ENCODE measurements around the gene G3BP1. TPM values are rescaled to one million over a fixed set of nuclear protein-coding genes. Genes with fewer than 3 reads are reported as not detected.

The G3BP1 gene
- total RNA-seq, 2 donors from 2014 or later: 57.1 to 60.9 TPM

DNA sequence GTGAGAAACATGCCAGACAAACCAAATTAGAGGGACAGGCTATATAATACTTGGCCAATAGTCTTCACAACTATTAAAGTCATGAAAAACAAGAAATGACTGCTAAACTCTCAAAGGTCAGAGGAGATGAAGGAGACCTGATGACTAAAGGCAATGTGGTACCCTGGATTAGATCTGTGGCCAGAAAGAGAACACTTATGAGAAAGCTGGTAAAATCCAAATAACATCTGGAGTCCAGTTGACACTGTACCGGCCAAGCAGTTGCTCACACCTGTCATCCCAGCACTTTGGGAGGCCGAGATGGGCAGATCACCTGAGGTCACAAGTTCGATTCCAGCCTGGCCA, 37.7 kb upstream of the G3BP1 start:
- DNase-seq (ENCODE audit: low spot score): no peak
- Histone ChIP-seq H3K9me3 (peaks cover 0 to 11% of the 10 kb centered on the region in 2 donors), H3K36me3 (no peaks in the 10 kb centered on the region), H3K27ac (no peak overlapping the region), H3K27me3 (no peaks in the 10 kb centered on the region), H3K4me1 (peaks cover 0 to under 1% of the 10 kb centered on the region in 2 donors), H3K4me3 (no peak overlapping the region)
- no peak for TF ChIP-seq CTCF (IDR thresholded peaks at IDR 0.05)

DNA sequence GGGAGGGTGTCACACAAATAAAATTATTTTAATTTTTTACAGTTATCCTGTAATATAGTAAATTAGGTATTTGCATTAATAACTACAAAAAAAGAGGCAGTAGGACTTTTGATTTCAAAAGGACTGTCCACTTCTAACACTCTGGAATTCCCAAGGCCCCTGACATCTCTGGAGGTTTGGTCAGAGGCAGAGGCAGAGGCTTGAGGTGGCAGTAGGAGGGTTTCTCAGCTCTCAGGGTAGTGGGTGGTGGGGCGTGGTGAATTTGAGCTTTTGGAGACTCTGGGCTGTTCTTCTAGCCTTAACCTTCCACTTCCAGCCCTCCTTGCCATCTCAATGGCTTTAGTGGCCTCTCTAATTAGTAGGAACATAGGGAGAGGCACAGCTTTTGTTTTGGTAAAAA, 36.1 kb upstream of the G3BP1 start:
- Histone ChIP-seq H3K4me3 (no peak overlapping the region), H3K4me1 (peaks cover 0 to 17% of the 10 kb centered on the region in 2 donors), H3K9me3 (no peaks in the 10 kb centered on the region), H3K27ac (no peak overlapping the region), H3K27me3 (no peaks in the 10 kb centered on the region), H3K36me3 (no peaks in the 10 kb centered on the region)
- DNase-seq (ENCODE audit: low spot score): no peak
- no peak for TF ChIP-seq CTCF (IDR thresholded peaks at IDR 0.05)

GRCh38 chr5:151737431-151737830, 34.3 kb upstream of the G3BP1 start:
- H3K4me3 ChIP-seq: no peak overlapping the region
- no peak overlapping the region for H3K27ac ChIP-seq
- H3K36me3 ChIP-seq: no peaks in the 10 kb centered on the region
- no peak for TF ChIP-seq CTCF (IDR thresholded peaks at IDR 0.05)
- H3K4me1 ChIP-seq: peaks cover 0 to 28% of the 10 kb centered on the region in 2 donors
- DNase-seq (ENCODE audit: low spot score): no peak
- no peaks in the 10 kb centered on the region for H3K27me3 ChIP-seq
- H3K9me3 ChIP-seq: no peaks in the 10 kb centered on the region

- no peak for DNase-seq (ENCODE audit: low spot score)
- Histone ChIP-seq H3K4me1 (peaks cover 0 to 28% of the 10 kb centered on the region in 2 donors), H3K36me3 (no peaks in the 10 kb centered on the region), H3K27me3 (no peaks in the 10 kb centered on the region), H3K27ac (peak overlapping the region in 1 of 2 donors; percentile 13), H3K9me3 (no peaks in the 10 kb centered on the region), H3K4me3 (no peak overlapping the region)
- TF ChIP-seq CTCF (IDR thresholded peaks at IDR 0.05): no peak
These were observed 33.5 kb upstream of the G3BP1 start for GRCh38 chr5:151738125-151738848.

- no peaks in the 10 kb centered on the region for H3K36me3 ChIP-seq
- H3K9me3 ChIP-seq: no peaks in the 10 kb centered on the region
- no peak for TF ChIP-seq CTCF (IDR thresholded peaks at IDR 0.05)
- peaks cover 0 to 28% of the 10 kb centered on the region in 2 donors for H3K4me1 ChIP-seq
- no peak for DNase-seq (ENCODE audit: low spot score)
- peak overlapping the region; percentile 67 to 68 for H3K27ac ChIP-seq
- no peak overlapping the region for H3K4me3 ChIP-seq
- H3K27me3 ChIP-seq: no peaks in the 10 kb centered on the region
These were observed 32.4 kb upstream of the G3BP1 start for GRCh38 chr5:151739395-151739794.

GRCh38 chr5:151739939-151740335, 31.8 kb upstream of the G3BP1 start:
- H3K27me3 ChIP-seq: no peaks in the 10 kb centered on the region
- no peaks in the 10 kb centered on the region for H3K9me3 ChIP-seq
- peak overlapping the region; percentile 67 to 68 for H3K27ac ChIP-seq
- no peak for TF ChIP-seq CTCF (IDR thresholded peaks at IDR 0.05)
- no peaks in the 10 kb centered on the region for H3K36me3 ChIP-seq
- DNase-seq (ENCODE audit: low spot score): no peak
- peaks cover 0 to 30% of the 10 kb centered on the region in 2 donors for H3K4me1 ChIP-seq
- H3K4me3 ChIP-seq: peak overlapping the region in 1 of 2 donors; percentile 20
